ENCODE data around the gene FMNL2.
"Not testable (repeated sequence)": the region's sequence is repeated elsewhere in the genome, so short reads cannot be mapped to it uniquely, and the experiment has no call there.

The FMNL2 gene

GRCh38 chr2:152493945-152494528, 159.1 kb downstream of the FMNL2 start:
- no peak for DNase-seq (ENCODE audit: low spot score)

DNA sequence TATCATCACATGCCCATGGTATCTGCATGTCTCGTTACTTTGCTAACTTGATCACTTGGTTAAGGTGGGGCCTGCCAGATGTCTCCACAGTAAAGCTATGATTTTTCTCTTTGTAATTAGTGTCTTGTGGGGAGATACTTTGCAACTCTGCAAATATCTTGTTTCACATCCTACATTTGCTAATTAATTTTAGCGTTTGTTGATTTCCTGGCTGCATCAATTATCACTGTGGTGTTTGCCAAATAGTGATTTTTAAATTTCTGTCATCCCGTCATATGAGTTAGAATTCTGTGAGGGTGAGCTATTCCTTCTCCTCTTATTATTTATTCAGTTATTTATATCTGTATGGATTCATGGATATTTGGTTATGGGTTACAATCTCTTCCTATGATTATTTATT, 161.4 kb downstream of the FMNL2 start:
- no peak for DNase-seq (ENCODE audit: low spot score)

GRCh38 chr2:152497481-152498052, 162.6 kb downstream of the FMNL2 start:
- no peak for DNase-seq (ENCODE audit: low spot score)

GRCh38 chr2:152499331-152499816, 164.4 kb downstream of the FMNL2 start:
- DNase-seq (ENCODE audit: low spot score), result no peak

DNA sequence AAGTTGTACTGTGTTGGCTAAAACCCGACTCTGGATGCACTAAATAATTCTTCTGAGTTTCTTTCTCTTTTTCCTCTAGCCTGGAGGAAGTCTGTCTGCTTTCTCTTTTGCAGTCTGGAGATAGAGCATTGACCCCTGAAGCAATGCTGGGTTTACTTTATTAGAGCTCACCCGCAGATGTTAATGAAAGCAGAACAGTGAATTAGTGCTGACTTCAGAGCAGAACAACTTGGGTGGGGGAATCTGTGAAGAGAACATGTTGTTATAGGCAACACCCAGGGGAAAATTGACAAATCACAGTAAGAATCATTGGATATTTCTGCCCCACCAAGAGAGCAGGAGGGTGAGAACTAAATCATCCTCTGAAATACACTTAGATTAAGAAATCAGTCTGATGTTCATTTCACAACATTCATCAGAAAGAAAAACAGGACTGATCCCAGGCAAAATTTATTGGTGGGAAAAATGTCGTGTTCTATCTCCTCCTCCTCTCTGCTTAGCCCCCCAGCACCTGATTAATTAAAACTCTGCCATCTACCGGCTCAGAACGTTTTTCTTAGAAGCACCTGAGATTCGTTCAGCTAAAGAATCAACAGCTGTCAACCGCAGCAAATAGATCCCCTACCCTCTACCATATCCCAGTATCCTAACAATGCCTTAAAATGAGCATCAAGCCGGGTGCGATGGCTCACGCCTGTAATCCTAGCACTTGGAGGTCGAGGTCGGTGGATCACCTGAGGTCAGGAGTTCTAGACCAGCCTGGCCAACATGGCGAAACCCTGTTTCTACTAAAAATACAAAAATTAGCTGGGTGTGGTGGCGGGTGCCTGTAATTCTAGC, 165.1 kb downstream of the FMNL2 start:
- DNase-seq (ENCODE audit: low spot score), result no peak

DNA sequence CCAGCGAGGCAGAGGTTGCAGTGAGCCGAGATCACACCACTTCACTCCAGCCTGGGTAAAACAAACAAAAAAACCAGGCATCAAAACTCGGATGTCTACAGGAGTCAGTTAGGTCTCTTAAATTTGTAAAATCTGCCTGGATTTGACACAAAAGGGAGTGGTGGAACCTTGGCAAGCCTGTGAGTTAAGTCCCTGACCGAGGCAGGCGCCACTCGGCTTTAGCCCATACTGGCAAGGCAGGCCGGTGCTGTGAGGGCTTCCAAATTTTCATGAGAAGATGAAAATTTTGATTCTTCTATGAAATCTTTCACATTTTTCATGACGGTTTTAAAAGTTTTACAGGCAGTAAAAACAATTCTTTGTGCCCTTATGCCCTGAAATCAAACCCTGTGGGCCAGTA, 165.8 kb downstream of the FMNL2 start:
- DNase-seq (ENCODE audit: low spot score), result no peak

DNA sequence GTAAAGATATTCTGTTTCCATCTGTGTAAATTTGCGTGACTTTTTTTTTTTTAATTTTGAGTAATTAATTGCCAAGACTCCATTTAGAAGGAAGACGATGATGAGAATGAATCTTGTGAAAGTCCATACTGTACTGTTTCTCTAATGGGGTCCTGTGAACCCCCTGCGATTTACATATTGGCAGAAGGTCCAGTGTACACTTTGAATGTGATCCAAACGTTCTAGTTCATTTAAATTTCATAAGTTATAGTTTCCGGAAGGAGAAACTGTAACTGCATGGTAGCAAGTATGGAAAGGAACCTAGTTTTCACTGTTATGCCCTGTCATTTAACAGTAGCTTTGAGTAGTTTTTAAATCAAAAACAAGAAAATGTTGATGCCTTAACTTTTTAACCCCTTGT, 166.7 kb downstream of the FMNL2 start:
- no peak for DNase-seq (ENCODE audit: low spot score)

- no peak for DNase-seq (ENCODE audit: low spot score)
Measured at GRCh38 chr2:152504618-152505017, 169.6 kb downstream of the FMNL2 start.

DNA sequence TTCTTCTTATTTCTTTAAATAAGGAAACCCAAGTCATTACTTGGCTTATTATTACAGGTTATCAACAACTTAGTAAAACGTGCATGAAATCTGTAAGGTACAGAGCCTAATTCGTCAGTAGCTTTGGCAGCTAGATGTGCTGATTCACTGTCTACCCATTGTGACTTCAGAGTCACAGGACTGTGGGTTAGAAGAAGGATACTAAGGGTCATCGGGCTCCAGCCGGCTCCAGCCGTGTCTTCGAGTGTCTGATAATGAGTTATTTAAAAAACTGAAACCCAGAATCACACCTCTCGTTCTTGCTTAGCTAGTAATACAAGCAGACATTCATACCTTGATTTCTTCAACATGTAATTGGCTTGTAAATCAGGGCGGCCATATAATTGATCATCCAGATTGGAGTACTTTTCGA, 170.5 kb downstream of the FMNL2 start:
- DNase-seq (ENCODE audit: low spot score), result no peak

DNA sequence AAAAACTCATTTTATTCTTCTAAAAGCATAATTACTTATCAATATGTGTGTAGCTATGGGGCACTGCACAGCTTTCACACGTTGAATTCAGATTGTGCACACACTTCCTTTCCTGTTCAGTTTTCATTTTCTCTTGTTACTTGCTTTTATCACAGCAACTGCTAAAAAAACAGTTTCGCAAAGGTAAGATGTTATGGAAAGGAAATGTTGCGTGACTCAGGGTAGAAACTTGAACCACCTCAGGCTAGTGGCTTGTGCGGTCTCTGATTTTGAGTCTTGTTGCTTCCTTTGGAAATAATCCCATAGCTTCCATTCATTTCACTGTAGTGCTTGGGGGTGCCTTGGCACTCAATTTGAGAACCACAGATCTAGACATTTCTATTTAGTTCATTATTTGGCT, 171.9 kb downstream of the FMNL2 start:
- DNase-seq (ENCODE audit: low spot score), result no peak

GRCh38 chr2:152507907-152508306, 172.9 kb downstream of the FMNL2 start:
- DNase-seq (ENCODE audit: low spot score), result no peak

DNA sequence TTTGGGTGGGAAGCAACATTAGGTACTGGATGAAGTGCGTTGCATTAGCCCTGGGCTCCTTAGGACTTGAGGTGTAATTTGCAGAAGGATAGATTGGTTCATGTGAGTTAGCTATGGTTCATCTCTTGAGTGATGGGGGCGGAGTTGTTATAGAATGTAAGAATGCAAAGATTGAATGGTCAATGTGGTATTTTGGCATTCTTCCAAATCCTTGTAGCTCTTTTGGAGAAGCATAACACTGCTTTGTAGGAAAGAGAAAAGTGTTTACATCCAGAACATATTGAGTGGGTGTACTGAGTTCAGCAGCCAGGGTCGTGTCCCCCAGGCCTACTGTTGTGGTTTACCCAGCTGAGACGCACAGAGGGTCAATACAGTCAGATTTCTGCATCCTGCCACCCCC, 173.5 kb downstream of the FMNL2 start:
- DNase-seq (ENCODE audit: low spot score), result no peak

DNA sequence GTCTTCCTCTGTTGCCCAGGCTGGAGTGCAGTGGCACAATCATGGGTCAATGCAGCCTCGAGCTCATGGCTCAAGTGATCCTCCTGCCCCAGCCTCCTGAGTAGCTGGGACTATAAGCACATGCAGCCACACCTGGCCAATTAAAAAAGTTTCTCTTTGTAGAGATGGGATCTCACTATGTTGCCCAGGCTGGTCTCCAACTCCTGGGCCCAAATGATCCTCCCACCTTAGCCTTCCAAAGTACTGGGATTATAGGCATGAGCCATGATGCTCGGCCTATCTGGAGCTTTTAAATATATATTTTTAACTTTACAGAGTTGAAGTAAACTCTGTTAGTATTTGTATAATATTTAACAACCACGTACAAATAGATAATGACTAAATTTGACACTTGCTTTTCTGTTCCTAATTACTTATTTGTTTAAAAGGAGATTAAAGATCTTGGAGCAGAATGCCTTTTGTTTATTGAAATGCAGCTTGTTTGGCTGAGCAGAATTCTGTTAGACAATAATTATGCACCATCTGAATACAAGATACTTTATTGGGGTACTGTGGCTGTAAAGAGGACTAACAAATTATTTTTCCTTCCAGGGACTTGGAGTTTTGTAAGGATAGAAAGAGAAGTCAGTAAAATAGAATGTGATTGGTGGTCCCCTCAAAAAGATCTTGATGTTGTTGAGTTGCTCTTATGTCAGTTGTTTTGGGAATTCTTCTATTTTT, 175.0 kb downstream of the FMNL2 start:
- DNase-seq (ENCODE audit: low spot score), result no peak

- DNase-seq (ENCODE audit: low spot score), result no peak
Measured at GRCh38 chr2:152510621-152511020, 175.6 kb downstream of the FMNL2 start.

GRCh38 chr2:152511981-152512380, 177.0 kb downstream of the FMNL2 start:
- DNase-seq (ENCODE audit: low spot score), result no peak

GRCh38 chr2:152513029-152513428, 178.1 kb downstream of the FMNL2 start:
- no peak for DNase-seq (ENCODE audit: low spot score)

- DNase-seq (ENCODE audit: low spot score), result no peak
Measured at GRCh38 chr2:152513681-152514080, 178.7 kb downstream of the FMNL2 start.

GRCh38 chr2:152518034-152518433, 183.1 kb downstream of the FMNL2 start:
- DNase-seq (ENCODE audit: low spot score), result no peak

GRCh38 chr2:152518641-152519580, 183.9 kb downstream of the FMNL2 start:
- no peak for DNase-seq (ENCODE audit: low spot score)

- DNase-seq (ENCODE audit: low spot score), result no peak
Measured at GRCh38 chr2:152519581-152519952, 184.6 kb downstream of the FMNL2 start.

GRCh38 chr2:152520759-152521158, 185.8 kb downstream of the FMNL2 start:
- DNase-seq (ENCODE audit: low spot score), result no peak

DNA sequence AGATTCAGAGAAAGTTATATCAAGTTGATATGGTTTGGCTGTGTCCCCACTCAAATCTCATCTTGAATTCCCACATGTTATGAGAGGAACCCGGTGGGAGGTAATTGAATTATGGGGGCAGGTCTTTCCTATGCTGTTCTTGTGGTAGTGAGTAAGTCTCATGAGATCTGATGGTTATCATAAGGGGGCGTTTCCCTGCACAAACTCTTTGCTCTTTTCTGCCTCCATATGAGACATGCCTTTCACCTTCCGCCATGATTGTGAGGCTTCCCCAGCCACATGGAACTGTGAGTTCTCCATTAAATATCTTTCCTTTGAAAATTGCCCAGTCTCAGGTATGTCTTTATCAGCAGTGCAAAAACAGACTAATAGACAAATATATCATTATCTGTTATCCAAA, 187.5 kb downstream of the FMNL2 start:
- not testable (repeated sequence) for DNase-seq (ENCODE audit: low spot score)
